GM06990 (cell line): ENCODE data around the gene INSL3.
"Not testable (repeated sequence)": the region's sequence is repeated elsewhere in the genome, so short reads cannot be mapped to it uniquely, and the experiment has no call there.

ENCODE experiments used
- DNase-seq: peaks from one replicate; pipeline ENCODE4 v3.0.0-alpha.2; 2011; ENCODE audit not compliant: insufficient read length; ENCODE audit errors: extremely low read depth
- H3K27me3 ChIP-seq: replicated peaks from 2 replicates; pipeline ENCODE4 v1.6.0; 2011; ENCODE audit warnings: low read length; ENCODE audit not compliant: control insufficient read depth, insufficient read depth
- H3K36me3 ChIP-seq: 2 replicates; pipeline ENCODE4 v1.5.1; 2011; ENCODE audit warnings: low read length; ENCODE audit not compliant: control insufficient read depth, insufficient read depth
- H3K4me3 ChIP-seq: replicated peaks from 2 replicates; pipeline ENCODE4 v1.5.1; 2011; ENCODE audit warnings: low read depth, mild to moderate bottlenecking, control low read depth, low read length
- CTCF ChIP-seq: IDR thresholded peaks from 2 replicates; pipeline ENCODE4 v1.5.1; 2011; ENCODE audit warnings: low read length, control low read depth, mild to moderate bottlenecking, inconsistent platforms; ENCODE audit not compliant: insufficient read depth, poor library complexity, severe bottlenecking

Gene INSL3

GRCh38 chr19:17790059-17790780 lies 31.1 kb downstream of the INSL3 start:
- H3K27me3 ChIP-seq: no peaks in the 10 kb centered on the region; the same call in 1 of the 2 replicates
- peaks cover 3% of the 10 kb centered on the region for H3K36me3 ChIP-seq
- no peak for TF ChIP-seq CTCF
- no peak for DNase-seq
- no peak overlapping the region for H3K4me3 ChIP-seq

GRCh38 chr19:17788632-17789031 lies 32.7 kb downstream of the INSL3 start:
- no peak for DNase-seq
- no peak for TF ChIP-seq CTCF
- Histone ChIP-seq H3K4me3 (no peak overlapping the region), H3K36me3 (peaks cover 11% of the 10 kb centered on the region), H3K27me3 (no peaks in the 10 kb centered on the region)

GRCh38 chr19:17787274-17787913 lies 33.9 kb downstream of the INSL3 start:
- Histone ChIP-seq H3K27me3 (no peaks in the 10 kb centered on the region), H3K36me3 (peaks cover 11% of the 10 kb centered on the region), H3K4me3 (no peak overlapping the region)
- DNase-seq: no peak
- no peak for TF ChIP-seq CTCF

GRCh38 chr19:17784201-17785008 lies 36.9 kb downstream of the INSL3 start:
- peak; percentile 53 for DNase-seq
- Histone ChIP-seq H3K27me3 (no peaks in the 10 kb centered on the region), H3K36me3 (peaks cover 11% of the 10 kb centered on the region), H3K4me3 (no peak overlapping the region)
- peak; percentile 72 for TF ChIP-seq CTCF

GRCh38 chr19:17783721-17784120 lies 37.6 kb downstream of the INSL3 start:
- not testable (repeated sequence) for H3K27me3 ChIP-seq, H3K4me3 ChIP-seq, DNase-seq
- H3K36me3 ChIP-seq: peaks cover 11% of the 10 kb centered on the region

GRCh38 chr19:17780781-17781180 lies 40.5 kb downstream of the INSL3 start:
- no peak for TF ChIP-seq CTCF
- Histone ChIP-seq H3K27me3 (no peaks in the 10 kb centered on the region), H3K36me3 (peaks cover 9% of the 10 kb centered on the region), H3K4me3 (no peak overlapping the region)
- DNase-seq: no peak
